WTC11 (cell line): ENCODE measurements around the gene SIRT5. TPM values are rescaled to one million over a fixed set of nuclear protein-coding genes. Genes with fewer than 3 reads are reported as not detected.

Experiments
- ATAC-seq: fragments of 200-7000 bp; cut with Tn5 transposase; 2 replicates; pipeline ENCODE4 v1.10.0; 2021; ENCODE audit warnings: mild to moderate bottlenecking, moderate library complexity
- CTCF ChIA-PET: fragments of 300-600 bp; sonication (Branson Sonifier 250); formaldehyde crosslinking; loops from one replicate; lab custom pipeline; 2021; ENCODE audit warnings: antibody characterized with exemption; lab: Charles Lee
- POLR2A ChIA-PET: fragments of 350-600 bp; sonication (Branson Sonifier 250); formaldehyde crosslinking; loops from one replicate; lab custom pipeline; 2021; ENCODE audit warnings: antibody characterized with exemption; lab: Charles Lee
- DNase-seq: peaks from one replicate; pipeline ENCODE4 v3.0.0; 2021; ENCODE audit warnings: low spot score
- H3K27ac Mint-ChIP-seq: 2 replicates; pipeline ENCODE4 v1.8.0; 2021; ENCODE audit warnings: mixed read lengths
- H3K27me3 Mint-ChIP-seq: 2 replicates; pipeline ENCODE4 v1.8.0; 2021; ENCODE audit warnings: low read depth, mild to moderate bottlenecking, moderate library complexity, mixed read lengths
- H3K36me3 Mint-ChIP-seq: 2 replicates; pipeline ENCODE4 v1.8.0; 2021; ENCODE audit warnings: mixed read lengths
- H3K4me1 Mint-ChIP-seq: 2 replicates; pipeline ENCODE4 v1.8.0; 2022; ENCODE audit warnings: mixed read lengths
- H3K4me3 Mint-ChIP-seq: 2 replicates; pipeline ENCODE4 v1.8.0; 2021; ENCODE audit warnings: mild to moderate bottlenecking, moderate library complexity, mixed read lengths
- H3K9me3 Mint-ChIP-seq: 2 replicates; pipeline ENCODE4 v1.8.0; 2021; ENCODE audit warnings: mixed read lengths
- ATF1 ChIP-seq: sonication (generic); formaldehyde crosslinking; IDR thresholded peaks from 2 replicates; pipeline ENCODE4 v1.8.1; 2023; ENCODE audit warnings: mild to moderate bottlenecking, moderate library complexity, missing genetic modification reagents
- CBFB ChIP-seq: sonication (generic); formaldehyde crosslinking; IDR thresholded peaks from 2 replicates; pipeline ENCODE4 v1.8.1; 2022; ENCODE audit warnings: mild to moderate bottlenecking, low read depth, missing genetic modification reagents
- ETV6 ChIP-seq: sonication (generic); formaldehyde crosslinking; IDR thresholded peaks from 2 replicates; pipeline ENCODE4 v1.8.1; 2022; ENCODE audit warnings: mild to moderate bottlenecking, missing genetic modification reagents
- GABPB1 ChIP-seq: sonication (generic); formaldehyde crosslinking; IDR thresholded peaks from 2 replicates; pipeline ENCODE4 v1.8.1; 2023; ENCODE audit warnings: mild to moderate bottlenecking, missing genetic modification reagents
- NFATC4 ChIP-seq: fragments of 250-450 bp; sonication (Bioruptor Pico); IDR thresholded peaks from 2 replicates; pipeline ENCODE4 v1.9.0; 2021; ENCODE audit warnings: mild to moderate bottlenecking
- ZNF317 ChIP-seq: sonication (generic); formaldehyde crosslinking; IDR thresholded peaks from 2 replicates; pipeline ENCODE4 v1.8.1; 2023; ENCODE audit warnings: low read depth, mild to moderate bottlenecking, moderate library complexity, missing genetic modification reagents, borderline replicate concordance
- ZNF396 ChIP-seq: fragments of 250-450 bp; sonication (Bioruptor Pico); IDR thresholded peaks from 2 replicates; pipeline ENCODE4 v1.8.0; 2021; ENCODE audit warnings: mild to moderate bottlenecking, moderate library complexity, borderline replicate concordance
- ZNF423 ChIP-seq: fragments of 250-450 bp; sonication (Bioruptor Pico); IDR thresholded peaks from 2 replicates; pipeline ENCODE4 v2.1.2; 2022; ENCODE audit warnings: mild to moderate bottlenecking, moderate library complexity
- total RNA-seq: library from RNA; stranded (reverse); gene quantifications from 3 replicates; pipeline ENCODE4 v1.2.3, GENCODE V29; 2021
- TF ChIP-seq, protein P1 (sequence below): sonication (generic); formaldehyde crosslinking; IDR thresholded peaks from 2 replicates; pipeline ENCODE4 v1.8.1; 2023; ENCODE audit warnings: mild to moderate bottlenecking, missing genetic modification reagents, moderate library complexity
- TF ChIP-seq, protein P2 (sequence below): sonication (generic); formaldehyde crosslinking; IDR thresholded peaks from 2 replicates; pipeline ENCODE4 v1.8.0; 2023; ENCODE audit warnings: missing genetic modification reagents
- TF ChIP-seq, protein P3 (sequence below): sonication (generic); formaldehyde crosslinking; IDR thresholded peaks from 2 replicates; pipeline ENCODE4 v1.8.1; 2023; ENCODE audit warnings: mild to moderate bottlenecking, missing genetic modification reagents, moderate library complexity
- TF ChIP-seq, protein P4 (sequence below): sonication (generic); formaldehyde crosslinking; IDR thresholded peaks from 2 replicates; pipeline ENCODE4 v1.8.1; 2023; ENCODE audit warnings: mild to moderate bottlenecking, missing genetic modification reagents, borderline replicate concordance
- TF ChIP-seq, protein P5 (sequence below): sonication (generic); formaldehyde crosslinking; IDR thresholded peaks from 2 replicates; pipeline ENCODE4 v1.8.1; 2023; ENCODE audit warnings: mild to moderate bottlenecking, moderate library complexity, missing genetic modification reagents
- TF ChIP-seq, protein P6 (sequence below): sonication (generic); formaldehyde crosslinking; IDR thresholded peaks from 2 replicates; pipeline ENCODE4 v1.8.1; 2022; ENCODE audit warnings: mild to moderate bottlenecking, moderate library complexity, missing genetic modification reagents
- TF ChIP-seq, protein P7 (sequence below): sonication (generic); formaldehyde crosslinking; IDR thresholded peaks from 2 replicates; pipeline ENCODE4 v1.8.0; 2022; ENCODE audit warnings: mild to moderate bottlenecking, missing genetic modification reagents
- TF ChIP-seq, protein P8 (sequence below): fragments of 250-450 bp; sonication (Bioruptor Pico); IDR thresholded peaks from 2 replicates; pipeline ENCODE4 v1.9.0; 2021; ENCODE audit warnings: mild to moderate bottlenecking, borderline replicate concordance

SIRT5 gene
- total RNA-seq, 1 experiment from 2014 or later: 11.8 TPM

DNA sequence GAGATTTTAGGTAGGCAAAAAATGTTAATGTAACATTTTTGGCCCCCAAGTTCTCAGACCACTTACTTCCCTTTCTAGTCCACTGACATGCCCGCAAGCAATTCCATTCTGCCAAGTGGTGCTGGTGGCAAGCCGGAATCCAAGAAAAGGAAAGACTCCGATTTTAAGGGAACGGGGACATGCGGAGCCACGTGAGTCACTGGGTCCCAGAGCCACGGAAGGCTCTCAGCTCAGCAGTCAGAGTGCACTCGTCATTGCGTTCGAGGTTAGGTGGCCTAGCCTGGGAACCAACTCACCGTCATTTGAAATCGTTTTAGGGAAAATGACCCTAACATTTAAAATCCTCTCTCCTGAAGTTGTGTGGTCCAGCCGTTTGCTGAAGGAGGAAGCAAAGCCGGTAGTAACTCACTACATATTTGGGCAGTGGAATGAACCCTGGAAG lies 711 bp upstream of the SIRT5 start (continued):
- TF ChIP-seq, protein P1, sequence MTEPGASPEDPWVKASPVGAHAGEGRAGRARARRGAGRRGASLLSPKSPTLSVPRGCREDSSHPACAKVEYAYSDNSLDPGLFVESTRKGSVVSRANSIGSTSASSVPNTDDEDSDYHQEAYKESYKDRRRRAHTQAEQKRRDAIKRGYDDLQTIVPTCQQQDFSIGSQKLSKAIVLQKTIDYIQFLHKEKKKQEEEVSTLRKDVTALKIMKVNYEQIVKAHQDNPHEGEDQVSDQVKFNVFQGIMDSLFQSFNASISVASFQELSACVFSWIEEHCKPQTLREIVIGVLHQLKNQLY (CRISPR knock-in tag): no peak
- TF ChIP-seq, protein P2, sequence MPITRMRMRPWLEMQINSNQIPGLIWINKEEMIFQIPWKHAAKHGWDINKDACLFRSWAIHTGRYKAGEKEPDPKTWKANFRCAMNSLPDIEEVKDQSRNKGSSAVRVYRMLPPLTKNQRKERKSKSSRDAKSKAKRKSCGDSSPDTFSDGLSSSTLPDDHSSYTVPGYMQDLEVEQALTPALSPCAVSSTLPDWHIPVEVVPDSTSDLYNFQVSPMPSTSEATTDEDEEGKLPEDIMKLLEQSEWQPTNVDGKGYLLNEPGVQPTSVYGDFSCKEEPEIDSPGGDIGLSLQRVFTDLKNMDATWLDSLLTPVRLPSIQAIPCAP (CRISPR knock-in tag): no peak
- TF ChIP-seq GABPB1 (CRISPR knock-in tag) (no peak), ZNF396 (CRISPR knock-in tag) (no peak), NFATC4 (CRISPR knock-in tag) (no peak), ZNF423 (no peak), ATF1 (CRISPR knock-in tag) (no peak)
- TF ChIP-seq, protein P3, sequence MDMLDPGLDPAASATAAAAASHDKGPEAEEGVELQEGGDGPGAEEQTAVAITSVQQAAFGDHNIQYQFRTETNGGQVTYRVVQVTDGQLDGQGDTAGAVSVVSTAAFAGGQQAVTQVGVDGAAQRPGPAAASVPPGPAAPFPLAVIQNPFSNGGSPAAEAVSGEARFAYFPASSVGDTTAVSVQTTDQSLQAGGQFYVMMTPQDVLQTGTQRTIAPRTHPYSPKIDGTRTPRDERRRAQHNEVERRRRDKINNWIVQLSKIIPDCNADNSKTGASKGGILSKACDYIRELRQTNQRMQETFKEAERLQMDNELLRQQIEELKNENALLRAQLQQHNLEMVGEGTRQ (CRISPR knock-in tag): no peak
- TF ChIP-seq, protein P4, sequence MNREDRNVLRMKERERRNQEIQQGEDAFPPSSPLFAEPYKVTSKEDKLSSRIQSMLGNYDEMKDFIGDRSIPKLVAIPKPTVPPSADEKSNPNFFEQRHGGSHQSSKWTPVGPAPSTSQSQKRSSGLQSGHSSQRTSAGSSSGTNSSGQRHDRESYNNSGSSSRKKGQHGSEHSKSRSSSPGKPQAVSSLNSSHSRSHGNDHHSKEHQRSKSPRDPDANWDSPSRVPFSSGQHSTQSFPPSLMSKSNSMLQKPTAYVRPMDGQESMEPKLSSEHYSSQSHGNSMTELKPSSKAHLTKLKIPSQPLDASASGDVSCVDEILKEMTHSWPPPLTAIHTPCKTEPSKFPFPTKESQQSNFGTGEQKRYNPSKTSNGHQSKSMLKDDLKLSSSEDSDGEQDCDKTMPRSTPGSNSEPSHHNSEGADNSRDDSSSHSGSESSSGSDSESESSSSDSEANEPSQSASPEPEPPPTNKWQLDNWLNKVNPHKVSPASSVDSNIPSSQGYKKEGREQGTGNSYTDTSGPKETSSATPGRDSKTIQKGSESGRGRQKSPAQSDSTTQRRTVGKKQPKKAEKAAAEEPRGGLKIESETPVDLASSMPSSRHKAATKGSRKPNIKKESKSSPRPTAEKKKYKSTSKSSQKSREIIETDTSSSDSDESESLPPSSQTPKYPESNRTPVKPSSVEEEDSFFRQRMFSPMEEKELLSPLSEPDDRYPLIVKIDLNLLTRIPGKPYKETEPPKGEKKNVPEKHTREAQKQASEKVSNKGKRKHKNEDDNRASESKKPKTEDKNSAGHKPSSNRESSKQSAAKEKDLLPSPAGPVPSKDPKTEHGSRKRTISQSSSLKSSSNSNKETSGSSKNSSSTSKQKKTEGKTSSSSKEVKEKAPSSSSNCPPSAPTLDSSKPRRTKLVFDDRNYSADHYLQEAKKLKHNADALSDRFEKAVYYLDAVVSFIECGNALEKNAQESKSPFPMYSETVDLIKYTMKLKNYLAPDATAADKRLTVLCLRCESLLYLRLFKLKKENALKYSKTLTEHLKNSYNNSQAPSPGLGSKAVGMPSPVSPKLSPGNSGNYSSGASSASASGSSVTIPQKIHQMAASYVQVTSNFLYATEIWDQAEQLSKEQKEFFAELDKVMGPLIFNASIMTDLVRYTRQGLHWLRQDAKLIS (CRISPR knock-in tag): no peak

DNA sequence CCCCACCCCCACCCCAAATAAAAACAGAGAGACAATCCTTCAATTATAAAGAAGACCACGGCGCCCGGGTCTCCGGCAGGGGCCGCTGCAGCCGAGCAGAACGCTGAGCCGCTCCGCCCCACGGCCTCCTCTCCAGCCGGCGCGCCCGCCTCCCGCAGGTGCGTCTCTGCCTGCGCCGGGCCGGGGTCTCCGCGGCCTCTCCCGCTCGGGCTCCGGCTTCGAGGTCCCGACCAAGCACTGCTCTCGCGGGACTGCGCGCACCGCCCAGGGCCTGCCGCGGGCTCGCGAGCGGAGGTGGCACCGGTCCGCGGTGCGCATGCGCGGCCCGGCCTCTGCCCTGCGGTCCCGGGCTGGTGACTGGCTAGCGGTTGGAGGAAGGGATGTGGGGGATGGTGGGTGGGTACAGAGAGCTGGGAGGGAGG lies 241 bp upstream of the SIRT5 start:
- H3K4me3 Mint-ChIP-seq: peak overlapping the region; percentile 92
- ChIA-PET CTCF (interaction anchor here (0.5 to 2.8 kb wide), 44 partner anchors 10 to 425 kb away, joined by 3 to 41 read pairs (median 5); partner anchors contain the start of genes GFOD1, NOL7 and TBC1D7), POLR2A (interaction anchor here (0.6 to 1.9 kb wide), 11 partner anchors 13 to 211 kb away, joined by 3 to 18 read pairs (median 3); partner anchors contain the start of genes GFOD1 and NOL7)
- DNase-seq (peak; percentile 95), ATAC-seq (peak; percentile 90)
- peaks cover 6% of the 10 kb centered on the region; the same call in 1 of the 2 replicates for H3K9me3 Mint-ChIP-seq
- H3K36me3 Mint-ChIP-seq: no peaks in the 10 kb centered on the region; the same call in none of the 2 replicates
- peaks cover 36% of the 10 kb centered on the region for H3K4me1 Mint-ChIP-seq
- H3K27me3 Mint-ChIP-seq: no peaks in the 10 kb centered on the region
- peak overlapping the region; percentile 98 for H3K27ac Mint-ChIP-seq
- TF ChIP-seq, protein P4 (CRISPR knock-in tag): no peak
- TF ChIP-seq GABPB1 (CRISPR knock-in tag): peak; percentile 50; the same call in 1 of the 2 replicates
- no peak for TF ChIP-seq ATF1 (CRISPR knock-in tag)
- TF ChIP-seq ZNF317 (CRISPR knock-in tag): no peak
- TF ChIP-seq CBFB: no peak
- TF ChIP-seq, protein P5, sequence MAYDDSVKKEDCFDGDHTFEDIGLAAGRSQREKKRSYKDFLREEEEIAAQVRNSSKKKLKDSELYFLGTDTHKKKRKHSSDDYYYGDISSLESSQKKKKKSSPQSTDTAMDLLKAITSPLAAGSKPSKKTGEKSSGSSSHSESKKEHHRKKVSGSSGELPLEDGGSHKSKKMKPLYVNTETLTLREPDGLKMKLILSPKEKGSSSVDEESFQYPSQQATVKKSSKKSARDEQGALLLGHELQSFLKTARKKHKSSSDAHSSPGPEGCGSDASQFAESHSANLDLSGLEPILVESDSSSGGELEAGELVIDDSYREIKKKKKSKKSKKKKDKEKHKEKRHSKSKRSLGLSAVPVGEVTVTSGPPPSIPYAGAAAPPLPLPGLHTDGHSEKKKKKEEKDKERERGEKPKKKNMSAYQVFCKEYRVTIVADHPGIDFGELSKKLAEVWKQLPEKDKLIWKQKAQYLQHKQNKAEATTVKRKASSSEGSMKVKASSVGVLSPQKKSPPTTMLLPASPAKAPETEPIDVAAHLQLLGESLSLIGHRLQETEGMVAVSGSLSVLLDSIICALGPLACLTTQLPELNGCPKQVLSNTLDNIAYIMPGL: peak; percentile 83
- peak; percentile 33; the same call in 1 of the 2 replicates for TF ChIP-seq ETV6
- TF ChIP-seq, protein P6, sequence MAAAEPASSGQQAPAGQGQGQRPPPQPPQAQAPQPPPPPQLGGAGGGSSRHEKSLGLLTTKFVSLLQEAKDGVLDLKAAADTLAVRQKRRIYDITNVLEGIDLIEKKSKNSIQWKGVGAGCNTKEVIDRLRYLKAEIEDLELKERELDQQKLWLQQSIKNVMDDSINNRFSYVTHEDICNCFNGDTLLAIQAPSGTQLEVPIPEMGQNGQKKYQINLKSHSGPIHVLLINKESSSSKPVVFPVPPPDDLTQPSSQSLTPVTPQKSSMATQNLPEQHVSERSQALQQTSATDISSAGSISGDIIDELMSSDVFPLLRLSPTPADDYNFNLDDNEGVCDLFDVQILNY: peak; percentile 84; the same call in 1 of the 2 replicates
- TF ChIP-seq, protein P7, sequence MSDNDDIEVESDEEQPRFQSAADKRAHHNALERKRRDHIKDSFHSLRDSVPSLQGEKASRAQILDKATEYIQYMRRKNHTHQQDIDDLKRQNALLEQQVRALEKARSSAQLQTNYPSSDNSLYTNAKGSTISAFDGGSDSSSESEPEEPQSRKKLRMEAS (CRISPR knock-in tag): peak; percentile 3; the same call in 1 of the 2 replicates
- TF ChIP-seq, protein P8, sequence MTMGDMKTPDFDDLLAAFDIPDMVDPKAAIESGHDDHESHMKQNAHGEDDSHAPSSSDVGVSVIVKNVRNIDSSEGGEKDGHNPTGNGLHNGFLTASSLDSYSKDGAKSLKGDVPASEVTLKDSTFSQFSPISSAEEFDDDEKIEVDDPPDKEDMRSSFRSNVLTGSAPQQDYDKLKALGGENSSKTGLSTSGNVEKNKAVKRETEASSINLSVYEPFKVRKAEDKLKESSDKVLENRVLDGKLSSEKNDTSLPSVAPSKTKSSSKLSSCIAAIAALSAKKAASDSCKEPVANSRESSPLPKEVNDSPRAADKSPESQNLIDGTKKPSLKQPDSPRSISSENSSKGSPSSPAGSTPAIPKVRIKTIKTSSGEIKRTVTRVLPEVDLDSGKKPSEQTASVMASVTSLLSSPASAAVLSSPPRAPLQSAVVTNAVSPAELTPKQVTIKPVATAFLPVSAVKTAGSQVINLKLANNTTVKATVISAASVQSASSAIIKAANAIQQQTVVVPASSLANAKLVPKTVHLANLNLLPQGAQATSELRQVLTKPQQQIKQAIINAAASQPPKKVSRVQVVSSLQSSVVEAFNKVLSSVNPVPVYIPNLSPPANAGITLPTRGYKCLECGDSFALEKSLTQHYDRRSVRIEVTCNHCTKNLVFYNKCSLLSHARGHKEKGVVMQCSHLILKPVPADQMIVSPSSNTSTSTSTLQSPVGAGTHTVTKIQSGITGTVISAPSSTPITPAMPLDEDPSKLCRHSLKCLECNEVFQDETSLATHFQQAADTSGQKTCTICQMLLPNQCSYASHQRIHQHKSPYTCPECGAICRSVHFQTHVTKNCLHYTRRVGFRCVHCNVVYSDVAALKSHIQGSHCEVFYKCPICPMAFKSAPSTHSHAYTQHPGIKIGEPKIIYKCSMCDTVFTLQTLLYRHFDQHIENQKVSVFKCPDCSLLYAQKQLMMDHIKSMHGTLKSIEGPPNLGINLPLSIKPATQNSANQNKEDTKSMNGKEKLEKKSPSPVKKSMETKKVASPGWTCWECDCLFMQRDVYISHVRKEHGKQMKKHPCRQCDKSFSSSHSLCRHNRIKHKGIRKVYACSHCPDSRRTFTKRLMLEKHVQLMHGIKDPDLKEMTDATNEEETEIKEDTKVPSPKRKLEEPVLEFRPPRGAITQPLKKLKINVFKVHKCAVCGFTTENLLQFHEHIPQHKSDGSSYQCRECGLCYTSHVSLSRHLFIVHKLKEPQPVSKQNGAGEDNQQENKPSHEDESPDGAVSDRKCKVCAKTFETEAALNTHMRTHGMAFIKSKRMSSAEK: no peak
